K562 (cell line): ENCODE data around the gene CADPS2. TPM values are rescaled to one million over a fixed set of nuclear protein-coding genes. Genes with fewer than 3 reads are reported as not detected.

Experiments used
- ATAC-seq: fragments of 200-7000 bp; cut with Tn5 transposase; 3 replicates; pipeline ENCODE4 v1.9.1; 2020; ENCODE audit warnings: moderate library complexity
- BruUV-seq: library from RNA; stranded (reverse); fragments of 400-500 nt; replicated peaks from 2 replicates; lab custom pipeline; 2021; lab: Mats Ljungman, UMichigan
- CTCF ChIA-PET: fragments of 300-600 bp; formaldehyde crosslinking; extraction: SDS; loops from one replicate; lab custom pipeline; 2021; ENCODE audit warnings: low intra/inter-chr PET ratio; lab: Yijun Ruan, JAX
- POLR2A ChIA-PET: fragments of 300-600, 350-650 bp; sonication (Branson Sonifier 250); formaldehyde crosslinking; extraction: SDS; loops from one replicate; lab custom pipeline; 2021; ENCODE audit warnings: antibody characterized with exemption, inconsistent platforms; lab: Yijun Ruan, JAX
- DNase-seq, 4 experiments: peaks; one replicate each; pipeline versions ENCODE4 v3.0.0 to v3.0.0-alpha.2; 2011 to 2018; ENCODE audit warnings: low spot score in 3 of 4, mixed read lengths in 3 of 4; ENCODE audit errors: extremely low read depth in 1 of 4
- FAIRE-seq: peaks from 2 replicates; lab custom pipeline; 2011; peaks lifted over from hg19 to GRCh38; lab: Jason Lieb, UNC
- H2AFZ ChIP-seq: 2 replicates; pipeline ENCODE4 v1.6.0; 2011; ENCODE audit warnings: low read depth, low read length, control low read depth, inconsistent platforms
- H3K27ac ChIP-seq: fragments of 200-600 bp; 3 replicates; pipeline ENCODE4 v1.8.0; 2011; ENCODE audit warnings: low read depth, mild to moderate bottlenecking, control low read depth, inconsistent platforms, low read length, moderate library complexity, mixed read lengths; ENCODE audit errors: extremely low read depth
- H3K27me3 ChIP-seq, 2 experiments: fragments of 300-600 bp in 1 of 2; 2 replicates in 1 of 2; 3 replicates in 1 of 2; pipeline versions ENCODE4 v1.6.0 to v1.8.0; 2011; ENCODE audit warnings: inconsistent platforms in 2 of 2, low read length in 2 of 2, mild to moderate bottlenecking in 1 of 2, mixed read lengths in 1 of 2, moderate library complexity in 1 of 2; ENCODE audit not compliant: control insufficient read depth in 2 of 2, insufficient read depth in 2 of 2
- H3K36me3 ChIP-seq: fragments of 300-600 bp; 3 replicates; pipeline ENCODE4 v1.8.0; 2011; ENCODE audit warnings: mild to moderate bottlenecking, low read length, inconsistent platforms; ENCODE audit not compliant: control insufficient read depth, insufficient read depth
- H3K4me1 ChIP-seq, 2 experiments: fragments of 200-600 bp in 1 of 2; replicated peaks in 1 of 2; 2 replicates in 1 of 2; 3 replicates in 1 of 2; pipeline versions ENCODE4 v1.5.1 to v1.8.0; 2011; ENCODE audit warnings: inconsistent platforms in 2 of 2, low read length in 2 of 2, mild to moderate bottlenecking in 1 of 2, mixed read lengths in 1 of 2, moderate library complexity in 1 of 2; ENCODE audit not compliant: control insufficient read depth in 2 of 2, insufficient read depth in 2 of 2
- H3K4me2 ChIP-seq: 2 replicates; pipeline ENCODE4 v1.6.1; 2011; ENCODE audit warnings: low read length, control low read depth, inconsistent platforms, mixed read lengths; ENCODE audit not compliant: insufficient read depth
- H3K4me3 ChIP-seq: fragments of 200-600 bp; sonication (generic), shearing (Covaris generic); 2 replicates; pipeline ENCODE4 v1.5.1; 2016; ENCODE audit warnings: control low read depth, inconsistent platforms
- H3K79me2 ChIP-seq: fragments of 200-600 bp; 3 replicates; pipeline ENCODE4 v1.8.0; 2011; ENCODE audit warnings: low read length, inconsistent platforms; ENCODE audit not compliant: control insufficient read depth, insufficient read depth
- H3K9ac ChIP-seq, 2 experiments: 2 replicates each; pipeline versions ENCODE4 v1.6.0 to v1.6.1; 2011; ENCODE audit warnings: low read depth in 2 of 2, low read length in 2 of 2, control low read depth in 1 of 2, inconsistent platforms in 1 of 2, mild to moderate bottlenecking in 1 of 2, mixed read lengths in 1 of 2; ENCODE audit not compliant: insufficient read depth in 1 of 2
- H3K9me1 ChIP-seq: one replicate; pipeline ENCODE4 v1.6.0; 2011; ENCODE audit warnings: inconsistent platforms, mild to moderate bottlenecking, low read length, moderate library complexity; ENCODE audit not compliant: control insufficient read depth, insufficient read depth
- H3K9me3 ChIP-seq: replicated peaks from 2 replicates; pipeline ENCODE4 v1.5.1; 2011; ENCODE audit warnings: low read depth, low read length, inconsistent platforms; ENCODE audit not compliant: control insufficient read depth, insufficient read depth
- H4K20me1 ChIP-seq: replicated peaks from 2 replicates; pipeline ENCODE4 v1.6.1; 2011; ENCODE audit warnings: low read length, inconsistent platforms, mixed read lengths; ENCODE audit not compliant: control insufficient read depth, insufficient read depth
- CREBBP ChIP-seq: IDR thresholded peaks from one replicate; pipeline ENCODE4 v1.6.1; 2012; ENCODE audit warnings: low read depth, mild to moderate bottlenecking, control low read depth, inconsistent platforms, low read length
- ERF ChIP-seq: fragments of 450-650 bp; formaldehyde crosslinking; IDR thresholded peaks from 2 replicates; pipeline ENCODE4 v1.4.0; 2020; ENCODE audit warnings: mild to moderate bottlenecking, mixed read lengths
- HIVEP1 ChIP-seq: fragments of 250-450 bp; sonication (Bioruptor Pico); IDR thresholded peaks from 2 replicates; pipeline ENCODE4 v1.4.0; 2020; ENCODE audit warnings: mild to moderate bottlenecking
- HNRNPUL1 ChIP-seq: fragments of 200-400 bp; formaldehyde crosslinking; IDR thresholded peaks from 2 replicates; pipeline ENCODE4 v1.6.1; 2017; ENCODE audit warnings: low read length
- KDM5B ChIP-seq: fragments of 200-600 bp; sonication (generic); IDR thresholded peaks from 2 replicates; pipeline ENCODE4 v1.6.1; 2012; ENCODE audit warnings: low read depth, mild to moderate bottlenecking, moderate library complexity, low read length, control low read depth, inconsistent platforms; ENCODE audit not compliant: insufficient replicate concordance
- MEIS2 ChIP-seq: fragments of 450-650 bp; IDR thresholded peaks from 2 replicates; pipeline ENCODE4 v1.6.1; 2014; ENCODE audit warnings: mild to moderate bottlenecking; ENCODE audit not compliant: partially characterized antibody
- PCBP1 ChIP-seq: fragments of 200-400 bp; formaldehyde crosslinking; IDR thresholded peaks from 2 replicates; pipeline ENCODE4 v1.6.1; 2018; ENCODE audit warnings: mild to moderate bottlenecking, low read depth, low read length; ENCODE audit not compliant: poor library complexity, severe bottlenecking
- POLR3G ChIP-seq: IDR thresholded peaks from 2 replicates; pipeline ENCODE4 v1.6.1; 2011; ENCODE audit not compliant: insufficient read length, insufficient replicate concordance; ENCODE audit errors: extremely low read depth
- PTBP1 ChIP-seq: fragments of 200-400 bp; formaldehyde crosslinking; IDR thresholded peaks from 2 replicates; pipeline ENCODE4 v1.6.1; 2017; ENCODE audit warnings: low read depth, low read length
- RCOR1 ChIP-seq, 2 experiments: IDR thresholded peaks; 2 replicates each; pipeline ENCODE4 v1.6.1; 2012; ENCODE audit warnings: low read depth in 2 of 2, low read length in 2 of 2, borderline replicate concordance in 1 of 2, improper control_type of control experiment in 1 of 2
- RFX7 ChIP-seq: fragments of 250-450 bp; sonication (Bioruptor Pico); IDR thresholded peaks from 2 replicates; pipeline ENCODE4 v1.5.1; 2021; ENCODE audit warnings: mild to moderate bottlenecking
- ZNF121 ChIP-seq: sonication (generic); formaldehyde crosslinking; conservative IDR thresholded peaks from 2 replicates; pipeline ENCODE4 v1.8.0; 2022; ENCODE audit warnings: missing genetic modification reagents
- ZNF3 ChIP-seq: fragments of 250-450 bp; sonication (Bioruptor Pico); IDR thresholded peaks from 2 replicates; pipeline ENCODE4 v1.5.0; 2021; ENCODE audit warnings: mild to moderate bottlenecking, moderate library complexity
- ZNF324 ChIP-seq: fragments of 250-450 bp; sonication (Bioruptor Pico); IDR thresholded peaks from 2 replicates; pipeline ENCODE4 v1.4.0; 2020; ENCODE audit warnings: mild to moderate bottlenecking
- ZNF551 ChIP-seq: fragments of 250-450 bp; sonication (Bioruptor Pico); IDR thresholded peaks from 2 replicates; pipeline ENCODE4 v1.5.0; 2021; ENCODE audit warnings: mild to moderate bottlenecking, moderate library complexity
- ZNF57 ChIP-seq: fragments of 450-650 bp; formaldehyde crosslinking; IDR thresholded peaks from 2 replicates; pipeline ENCODE4 v1.4.0; 2020; ENCODE audit warnings: mild to moderate bottlenecking, moderate library complexity
- ZNF668 ChIP-seq: fragments of 250-450 bp; sonication (Bioruptor Pico); IDR thresholded peaks from 2 replicates; pipeline ENCODE4 v1.8.0; 2022; ENCODE audit warnings: mild to moderate bottlenecking, inconsistent platforms
- WGBS: fragments of 100-300 bp; shearing (Covaris generic); methylation state at CpG from one replicate; pipeline ENCODE4 v1.1.6; 2016; ENCODE audit warnings: low coverage, mixed read lengths; ENCODE audit not compliant: insufficient coverage; ENCODE audit errors: missing lambda C conversion rate; 5-methylcytosine and 5-hydroxymethylcytosine counted together
- in situ Hi-C: fragments of 300-500 bp; cut with MboI; formaldehyde crosslinking; loops from 4 replicates; pipeline ENCODE4 v1.15.0; 2018; ENCODE audit warnings: inconsistent platforms, mixed read lengths
- intact Hi-C: fragments of 100-400 bp; cut with micrococcal nuclease; formaldehyde crosslinking; loops from 2 replicates; pipeline ENCODE4 v1.14.2; 2022
- polyA plus RNA-seq, 8 experiments: library from polyadenylated mRNA; depleted of rRNA in 4 of 8; stranded (reverse) in 5 of 8; unstranded in 3 of 8; fragments of >200 nt; fragmentation: Nextera tagmentation in 2 of 8; fragmentation: Illumina TruSeq in 1 of 8; extraction: Ambion mirVana in 2 of 8; extraction: Trizol in 1 of 8; gene quantifications; 2 replicates each; pipeline versions ENCODE4 v1.2.1 to v1.2.3, GENCODE V29; 2011 to 2014; ENCODE audit warnings: inconsistent platforms in 1 of 8, missing spikeins in 1 of 8
- total RNA-seq, 7 experiments: library from RNA; depleted of rRNA in 6 of 7; stranded (reverse); fragments of >200 nt in 6 of 7; fragmentation: Illumina TruSeq in 2 of 7; extraction: Trizol in 2 of 7; gene quantifications; 2 replicates each; pipeline versions ENCODE4 v1.2.1 to v1.2.3, GENCODE V29; 2011 to 2021; ENCODE audit warnings: low replicate concordance in 1 of 7
- TF ChIP-seq, protein P1 (sequence below), 2 experiments: fragments of 450-650 bp in 1 of 2; IDR thresholded peaks; 2 replicates each; pipeline ENCODE4 v1.6.1; 2011 to 2017; ENCODE audit warnings: low read depth in 2 of 2, antibody characterized with exemption in 1 of 2, borderline replicate concordance in 1 of 2, low read length in 1 of 2, mild to moderate bottlenecking in 1 of 2, mixed read lengths in 1 of 2; ENCODE audit not compliant: control insufficient read depth in 1 of 2
- TF ChIP-seq, protein P2 (sequence below), 2 experiments: fragments of 450-650 bp in 1 of 2; sonication (generic) in 1 of 2; formaldehyde crosslinking; conservative IDR thresholded peaks; 2 replicates each; pipeline versions ENCODE4 v1.4.0 to v1.8.1; 2020 to 2022; ENCODE audit warnings: mild to moderate bottlenecking in 1 of 2, missing genetic modification reagents in 1 of 2

Gene CADPS2
- total and polyA plus RNA-seq, 9 of the 15 experiments (the other 6 are each of a cell fraction or from before 2014, with no cell fraction given): 0.03 to 0.14 (median 0.04) TPM; not detected in 1

DNA sequence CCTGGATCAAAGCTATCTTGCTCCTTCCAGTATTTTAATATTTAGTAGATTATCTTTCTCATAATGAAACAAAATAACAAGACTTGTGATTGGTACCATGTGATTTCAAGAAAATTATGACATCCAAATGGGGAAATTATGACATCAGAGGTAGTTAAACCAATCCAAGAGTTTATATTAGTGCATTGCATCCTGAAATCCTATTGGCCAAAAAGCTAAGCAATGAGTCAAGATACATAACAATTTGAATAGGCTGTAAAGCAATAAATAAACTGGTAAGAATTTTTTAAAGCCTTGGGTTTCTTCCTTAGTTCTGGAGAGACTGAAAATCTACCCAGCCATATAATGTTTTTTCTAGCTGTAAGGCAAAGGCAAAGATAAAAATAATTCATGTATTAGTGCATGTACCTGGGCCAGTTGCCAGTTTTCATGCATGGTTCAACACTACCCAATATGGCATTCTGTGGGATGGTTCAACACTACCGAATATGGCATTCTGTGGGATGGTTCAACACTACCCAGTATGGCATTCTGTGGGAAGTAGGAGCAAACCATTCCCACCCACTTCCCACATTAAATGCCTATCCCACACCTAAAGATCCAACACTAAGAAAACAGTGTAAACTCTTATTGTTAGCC is 183.3 kb downstream of the CADPS2 start, which contains the start of gene RNF148:
Gene RNF148 (minus strand): TSS at position 51 of the 639 bp plus-strand sequence. CDS start 172 bp downstream, outside the sequence.
- TF ChIP-seq ZNF121 (CRISPR knock-in tag) (no peak), ERF (CRISPR knock-in tag) (no peak), ZNF551 (CRISPR knock-in tag) (no peak), PCBP1 (no peak), ZNF324 (CRISPR knock-in tag) (no peak), RCOR1 (IDR thresholded peaks at IDR 0.05; ENCODE audit: borderline replicate concordance in 1 of 2, low read depth in 2 of 2, low read length in 2 of 2) (no peak), RFX7 (CRISPR knock-in tag) (no peak), POLR3G (no peak), ZNF57 (CRISPR knock-in tag) (no peak), KDM5B (no peak), ZNF3 (CRISPR knock-in tag) (no peak), PTBP1 (no peak), HNRNPUL1 (no peak), ZNF668 (CRISPR knock-in tag) (no peak), MEIS2 (no peak), CREBBP (no peak), HIVEP1 (CRISPR knock-in tag) (no peak)
- TF ChIP-seq, protein P1, sequence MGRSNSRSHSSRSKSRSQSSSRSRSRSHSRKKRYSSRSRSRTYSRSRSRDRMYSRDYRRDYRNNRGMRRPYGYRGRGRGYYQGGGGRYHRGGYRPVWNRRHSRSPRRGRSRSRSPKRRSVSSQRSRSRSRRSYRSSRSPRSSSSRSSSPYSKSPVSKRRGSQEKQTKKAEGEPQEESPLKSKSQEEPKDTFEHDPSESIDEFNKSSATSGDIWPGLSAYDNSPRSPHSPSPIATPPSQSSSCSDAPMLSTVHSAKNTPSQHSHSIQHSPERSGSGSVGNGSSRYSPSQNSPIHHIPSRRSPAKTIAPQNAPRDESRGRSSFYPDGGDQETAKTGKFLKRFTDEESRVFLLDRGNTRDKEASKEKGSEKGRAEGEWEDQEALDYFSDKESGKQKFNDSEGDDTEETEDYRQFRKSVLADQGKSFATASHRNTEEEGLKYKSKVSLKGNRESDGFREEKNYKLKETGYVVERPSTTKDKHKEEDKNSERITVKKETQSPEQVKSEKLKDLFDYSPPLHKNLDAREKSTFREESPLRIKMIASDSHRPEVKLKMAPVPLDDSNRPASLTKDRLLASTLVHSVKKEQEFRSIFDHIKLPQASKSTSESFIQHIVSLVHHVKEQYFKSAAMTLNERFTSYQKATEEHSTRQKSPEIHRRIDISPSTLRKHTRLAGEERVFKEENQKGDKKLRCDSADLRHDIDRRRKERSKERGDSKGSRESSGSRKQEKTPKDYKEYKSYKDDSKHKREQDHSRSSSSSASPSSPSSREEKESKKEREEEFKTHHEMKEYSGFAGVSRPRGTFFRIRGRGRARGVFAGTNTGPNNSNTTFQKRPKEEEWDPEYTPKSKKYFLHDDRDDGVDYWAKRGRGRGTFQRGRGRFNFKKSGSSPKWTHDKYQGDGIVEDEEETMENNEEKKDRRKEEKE (IDR thresholded peaks at IDR 0.05; ENCODE audit: borderline replicate concordance in 1 of 2, control insufficient read depth in 1 of 2, low read depth in 2 of 2, low read length in 1 of 2): no peak
- TF ChIP-seq, protein P2, sequence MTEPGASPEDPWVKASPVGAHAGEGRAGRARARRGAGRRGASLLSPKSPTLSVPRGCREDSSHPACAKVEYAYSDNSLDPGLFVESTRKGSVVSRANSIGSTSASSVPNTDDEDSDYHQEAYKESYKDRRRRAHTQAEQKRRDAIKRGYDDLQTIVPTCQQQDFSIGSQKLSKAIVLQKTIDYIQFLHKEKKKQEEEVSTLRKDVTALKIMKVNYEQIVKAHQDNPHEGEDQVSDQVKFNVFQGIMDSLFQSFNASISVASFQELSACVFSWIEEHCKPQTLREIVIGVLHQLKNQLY (CRISPR knock-in tag; conservative IDR thresholded peaks at IDR 0.05): no peak
- Histone ChIP-seq H4K20me1 (no peaks in the 10 kb centered on the region), H3K4me3 (no peak within 1 kb of the TSS), H3K36me3 (no peaks in the 10 kb centered on the region), H3K9ac (no peak within 1 kb of the TSS), H3K9me1 (no peaks in the 10 kb centered on the region), H3K9me3 (peaks cover 2% of the 10 kb centered on the region), H3K4me2 (no peak within 1 kb of the TSS), H2AFZ (no peak within 1 kb of the TSS), H3K27me3 (no peaks in the 10 kb centered on the region), H3K79me2 (no peaks in the 10 kb centered on the region), H3K27ac (no peak within 1 kb of the TSS), H3K4me1 (no peaks in the 10 kb centered on the region)
- ChIA-PET CTCF (no interaction called here), POLR2A (no interaction called here)
- no TSS peak for BruUV-seq
- in situ Hi-C loops (no loop called here), intact Hi-C loops (no loop called here)
- DNase-seq (no peak), FAIRE-seq (no peak), ATAC-seq (no peak)
- 0% methylated on average over 1 of the region's 1 CpG for WGBS
